22Rv1 (cell line): Measurements from ENCODE around the gene DMAC2.
"Not testable (repeated sequence)": the region's sequence is repeated elsewhere in the genome, so short reads cannot be mapped to it uniquely, and the experiment has no call there.

Source experiments
- ZFX ChIP-seq: fragments of 450-650 bp; IDR thresholded peaks from 2 replicates; pipeline ENCODE4 v1.6.1; 2017; ENCODE audit warnings: antibody characterized with exemption, borderline replicate concordance
- TF ChIP-seq, protein P1 (sequence below): fragments of 450-650 bp; IDR thresholded peaks from 2 replicates; pipeline ENCODE4 v1.5.1; 2017; ENCODE audit warnings: mild to moderate bottlenecking

DNA sequence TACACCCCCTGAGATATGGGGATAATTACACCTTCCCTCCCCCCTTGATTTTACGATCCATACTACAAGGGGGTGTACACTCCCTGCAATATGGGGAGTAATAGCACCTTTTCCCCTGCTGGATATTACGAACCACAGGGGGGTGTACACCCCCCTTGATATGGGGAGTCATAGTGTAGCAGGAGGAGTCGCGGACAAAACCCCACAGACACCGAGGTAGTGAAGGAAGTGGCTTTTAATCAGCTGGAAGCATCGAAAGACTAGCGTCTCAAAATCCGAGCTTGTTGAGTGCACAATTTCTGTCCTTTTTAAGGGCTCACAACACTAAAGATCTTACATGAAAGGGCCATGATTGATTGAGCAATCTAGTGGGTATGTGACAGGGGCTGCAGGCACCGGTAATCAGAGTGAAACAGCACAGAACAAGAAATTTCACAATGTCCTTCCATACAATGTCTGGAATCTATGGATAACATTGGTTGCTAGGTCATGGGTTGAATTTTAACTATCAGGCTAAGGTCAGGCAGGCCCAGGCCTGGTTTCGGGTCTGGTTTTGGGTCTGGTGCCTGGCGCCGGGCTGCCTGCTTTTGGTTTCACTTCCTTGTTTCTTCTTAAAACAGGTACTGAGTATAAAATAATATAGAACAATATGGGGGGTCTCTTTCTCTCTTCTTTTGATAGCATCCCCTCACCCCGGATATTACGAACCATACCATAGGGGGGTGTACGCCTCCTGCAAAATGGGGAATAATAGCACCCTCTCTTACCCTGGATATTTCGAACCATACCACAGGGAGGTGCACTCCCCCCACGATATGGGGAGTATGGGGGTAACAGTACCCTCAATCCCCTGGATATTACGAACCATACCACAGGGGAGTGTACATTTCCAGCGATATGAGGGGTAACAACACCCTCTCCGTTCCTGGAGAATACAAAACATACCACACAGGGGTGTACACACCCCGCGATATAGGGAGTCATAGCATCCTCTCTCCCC lies 23.8 kb upstream of the DMAC2 start:
- TF ChIP-seq, protein P1, sequence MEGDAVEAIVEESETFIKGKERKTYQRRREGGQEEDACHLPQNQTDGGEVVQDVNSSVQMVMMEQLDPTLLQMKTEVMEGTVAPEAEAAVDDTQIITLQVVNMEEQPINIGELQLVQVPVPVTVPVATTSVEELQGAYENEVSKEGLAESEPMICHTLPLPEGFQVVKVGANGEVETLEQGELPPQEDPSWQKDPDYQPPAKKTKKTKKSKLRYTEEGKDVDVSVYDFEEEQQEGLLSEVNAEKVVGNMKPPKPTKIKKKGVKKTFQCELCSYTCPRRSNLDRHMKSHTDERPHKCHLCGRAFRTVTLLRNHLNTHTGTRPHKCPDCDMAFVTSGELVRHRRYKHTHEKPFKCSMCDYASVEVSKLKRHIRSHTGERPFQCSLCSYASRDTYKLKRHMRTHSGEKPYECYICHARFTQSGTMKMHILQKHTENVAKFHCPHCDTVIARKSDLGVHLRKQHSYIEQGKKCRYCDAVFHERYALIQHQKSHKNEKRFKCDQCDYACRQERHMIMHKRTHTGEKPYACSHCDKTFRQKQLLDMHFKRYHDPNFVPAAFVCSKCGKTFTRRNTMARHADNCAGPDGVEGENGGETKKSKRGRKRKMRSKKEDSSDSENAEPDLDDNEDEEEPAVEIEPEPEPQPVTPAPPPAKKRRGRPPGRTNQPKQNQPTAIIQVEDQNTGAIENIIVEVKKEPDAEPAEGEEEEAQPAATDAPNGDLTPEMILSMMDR = not testable (repeated sequence)
- TF ChIP-seq ZFX = not testable (repeated sequence)
